SK-N-SH (cell line): ENCODE results near the gene GALNTL6.

ENCODE experiments used
- CHD2 ChIP-seq: fragments of 150-350 bp; IDR thresholded peaks from 2 replicates; pipeline ENCODE4 v1.6.1; 2018; ENCODE audit warnings: low read length; ENCODE audit not compliant: partially characterized antibody
- EP300 ChIP-seq, 2 experiments: IDR thresholded peaks; 2 replicates each; pipeline versions ENCODE4 v1.4.0 to v1.6.1; 2012; ENCODE audit warnings: borderline replicate concordance in 1 of 2, low read depth in 1 of 2, low read length in 1 of 2
- EZH2phosphoT487 ChIP-seq: fragments of 200-600 bp; sonication (generic); IDR thresholded peaks from 2 replicates; pipeline ENCODE4 v1.6.1; 2017; ENCODE audit warnings: low read depth, mixed run types, mild to moderate bottlenecking, antibody characterized with exemption, moderate library complexity, borderline replicate concordance
- GATA2 ChIP-seq: sonication (generic); formaldehyde crosslinking; IDR thresholded peaks from 2 replicates; pipeline ENCODE4 v1.5.0; 2020; ENCODE audit warnings: mild to moderate bottlenecking, missing genetic modification reagents
- POLR2AphosphoS5 ChIP-seq: IDR thresholded peaks from 2 replicates; pipeline ENCODE4 v1.6.1; 2012; ENCODE audit warnings: low read depth, low read length
- RFX5 ChIP-seq: IDR thresholded peaks from 2 replicates; pipeline ENCODE4 v1.6.1; 2012; ENCODE audit warnings: mild to moderate bottlenecking, improper control_type of control experiment, low read length
- RXRA ChIP-seq: IDR thresholded peaks from 2 replicates; pipeline ENCODE4 v1.4.0; 2012; ENCODE audit warnings: low read depth, mild to moderate bottlenecking, borderline replicate concordance
- SIN3A ChIP-seq: IDR thresholded peaks from 2 replicates; pipeline ENCODE4 v1.6.1; 2012; ENCODE audit warnings: low read depth, mild to moderate bottlenecking, low read length, moderate library complexity, borderline replicate concordance
- TAF1 ChIP-seq: IDR thresholded peaks from 2 replicates; pipeline ENCODE4 v1.6.1; 2012; ENCODE audit warnings: low read depth, mild to moderate bottlenecking, low read length, moderate library complexity, borderline replicate concordance
- YY1 ChIP-seq: IDR thresholded peaks from 2 replicates; pipeline ENCODE4 v1.4.0; 2012; ENCODE audit warnings: low read depth, mild to moderate bottlenecking
- TF ChIP-seq, protein P1 (sequence below): IDR thresholded peaks from 2 replicates; pipeline ENCODE4 v1.4.0; 2012; ENCODE audit warnings: low read depth
- TF ChIP-seq, protein P2 (sequence below): fragments of 200-600 bp; sonication (generic); IDR thresholded peaks from 2 replicates; pipeline ENCODE4 v1.6.1; 2017; ENCODE audit warnings: antibody characterized with exemption, mild to moderate bottlenecking, moderate library complexity
- TF ChIP-seq, protein P3 (sequence below): IDR thresholded peaks from 2 replicates; pipeline ENCODE4 v1.4.0; 2012; ENCODE audit warnings: low read depth, borderline replicate concordance

- TF ChIP-seq YY1 = no peak
- TF ChIP-seq, protein P1, sequence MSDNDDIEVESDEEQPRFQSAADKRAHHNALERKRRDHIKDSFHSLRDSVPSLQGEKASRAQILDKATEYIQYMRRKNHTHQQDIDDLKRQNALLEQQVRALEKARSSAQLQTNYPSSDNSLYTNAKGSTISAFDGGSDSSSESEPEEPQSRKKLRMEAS = no peak
- TF ChIP-seq RFX5 = no peak
- TF ChIP-seq, protein P2, sequence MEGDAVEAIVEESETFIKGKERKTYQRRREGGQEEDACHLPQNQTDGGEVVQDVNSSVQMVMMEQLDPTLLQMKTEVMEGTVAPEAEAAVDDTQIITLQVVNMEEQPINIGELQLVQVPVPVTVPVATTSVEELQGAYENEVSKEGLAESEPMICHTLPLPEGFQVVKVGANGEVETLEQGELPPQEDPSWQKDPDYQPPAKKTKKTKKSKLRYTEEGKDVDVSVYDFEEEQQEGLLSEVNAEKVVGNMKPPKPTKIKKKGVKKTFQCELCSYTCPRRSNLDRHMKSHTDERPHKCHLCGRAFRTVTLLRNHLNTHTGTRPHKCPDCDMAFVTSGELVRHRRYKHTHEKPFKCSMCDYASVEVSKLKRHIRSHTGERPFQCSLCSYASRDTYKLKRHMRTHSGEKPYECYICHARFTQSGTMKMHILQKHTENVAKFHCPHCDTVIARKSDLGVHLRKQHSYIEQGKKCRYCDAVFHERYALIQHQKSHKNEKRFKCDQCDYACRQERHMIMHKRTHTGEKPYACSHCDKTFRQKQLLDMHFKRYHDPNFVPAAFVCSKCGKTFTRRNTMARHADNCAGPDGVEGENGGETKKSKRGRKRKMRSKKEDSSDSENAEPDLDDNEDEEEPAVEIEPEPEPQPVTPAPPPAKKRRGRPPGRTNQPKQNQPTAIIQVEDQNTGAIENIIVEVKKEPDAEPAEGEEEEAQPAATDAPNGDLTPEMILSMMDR = no peak
- no peak for TF ChIP-seq EP300 (IDR thresholded peaks at IDR 0.05; ENCODE audit: borderline replicate concordance in 1 of 2, low read depth in 1 of 2, low read length in 1 of 2)
- no peak for TF ChIP-seq EZH2phosphoT487
- TF ChIP-seq POLR2AphosphoS5 = no peak
- TF ChIP-seq, protein P3, sequence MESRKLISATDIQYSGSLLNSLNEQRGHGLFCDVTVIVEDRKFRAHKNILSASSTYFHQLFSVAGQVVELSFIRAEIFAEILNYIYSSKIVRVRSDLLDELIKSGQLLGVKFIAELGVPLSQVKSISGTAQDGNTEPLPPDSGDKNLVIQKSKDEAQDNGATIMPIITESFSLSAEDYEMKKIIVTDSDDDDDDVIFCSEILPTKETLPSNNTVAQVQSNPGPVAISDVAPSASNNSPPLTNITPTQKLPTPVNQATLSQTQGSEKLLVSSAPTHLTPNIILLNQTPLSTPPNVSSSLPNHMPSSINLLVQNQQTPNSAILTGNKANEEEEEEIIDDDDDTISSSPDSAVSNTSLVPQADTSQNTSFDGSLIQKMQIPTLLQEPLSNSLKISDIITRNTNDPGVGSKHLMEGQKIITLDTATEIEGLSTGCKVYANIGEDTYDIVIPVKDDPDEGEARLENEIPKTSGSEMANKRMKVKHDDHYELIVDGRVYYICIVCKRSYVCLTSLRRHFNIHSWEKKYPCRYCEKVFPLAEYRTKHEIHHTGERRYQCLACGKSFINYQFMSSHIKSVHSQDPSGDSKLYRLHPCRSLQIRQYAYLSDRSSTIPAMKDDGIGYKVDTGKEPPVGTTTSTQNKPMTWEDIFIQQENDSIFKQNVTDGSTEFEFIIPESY = no peak
- TF ChIP-seq TAF1 = no peak
- TF ChIP-seq GATA2 (CRISPR knock-in tag) = no peak
- TF ChIP-seq SIN3A = no peak
- TF ChIP-seq CHD2 = no peak
- no peak for TF ChIP-seq RXRA
Observed at GRCh38 chr4:171891038-171891437, 77.8 kb downstream of the GALNTL6 start.
